CD4-positive, alpha-beta T cell (primary cell): ENCODE data around the gene NOTO. TPM values are rescaled to one million over a fixed set of nuclear protein-coding genes. Genes with fewer than 3 reads are reported as not detected.
A peak's percentile ranks its signal among the peaks of the same experiment; 100 is the strongest.

ENCODE experiments used
- ATAC-seq: fragments of 200-7000 bp; cut with Tn5 transposase; one replicate; pipeline ENCODE4 v1.10.0; 2022; ENCODE audit warnings: mild to moderate bottlenecking; ENCODE audit not compliant: poor library complexity
- CTCF ChIA-PET: fragments of 350-600 bp; sonication (Branson Sonifier 250); formaldehyde crosslinking; loops from one replicate; lab custom pipeline; 2021; ENCODE audit warnings: antibody characterized with exemption, inconsistent platforms; lab: Charles Lee
- POLR2A ChIA-PET: fragments of 350-600 bp; sonication (Branson Sonifier 250); formaldehyde crosslinking; loops from one replicate; lab custom pipeline; 2021; ENCODE audit warnings: antibody characterized with exemption, inconsistent platforms; lab: Charles Lee
- DNase-seq, 14 experiments: peaks; one replicate each; pipeline ENCODE4 v3.0.0-alpha.2; 2013 to 2020; ENCODE audit warnings: mixed read lengths in 2 of 14
- H3K27ac ChIP-seq, 2 donors: one replicate each; pipeline versions ENCODE4 v1.5.1 to v1.7.0; 2013; ENCODE audit warnings: low read length in 2 of 2, low read depth in 1 of 2, mild to moderate bottlenecking in 1 of 2
- H3K27me3 ChIP-seq, 2 experiments: 1 replicate in 1 of 2; 2 replicates in 1 of 2; pipeline versions ENCODE4 v1.6.1 to v1.7.0; 2013; ENCODE audit warnings: low read length in 2 of 2, control low read depth in 1 of 2, mild to moderate bottlenecking in 1 of 2, moderate library complexity in 1 of 2; ENCODE audit not compliant: insufficient read depth in 2 of 2, control insufficient read depth in 1 of 2
- H3K36me3 ChIP-seq: one replicate; pipeline ENCODE4 v1.6.1; 2013; ENCODE audit warnings: low read length, control low read depth; ENCODE audit not compliant: insufficient read depth
- H3K4me1 ChIP-seq: one replicate; pipeline ENCODE4 v1.6.1; 2013; ENCODE audit warnings: low read length, control low read depth; ENCODE audit not compliant: insufficient read depth
- H3K4me3 ChIP-seq: one replicate; pipeline ENCODE4 v1.5.1; 2013; ENCODE audit warnings: mild to moderate bottlenecking, low read length, moderate library complexity
- H3K9me3 ChIP-seq, 2 experiments: 1 replicate in 1 of 2; 2 replicates in 1 of 2; pipeline versions ENCODE4 v1.6.1 to v1.7.0; 2013; ENCODE audit warnings: low read length in 2 of 2, mild to moderate bottlenecking in 2 of 2, control low read depth in 1 of 2, moderate library complexity in 1 of 2; ENCODE audit not compliant: control insufficient read depth in 1 of 2, insufficient read depth in 1 of 2
- H3K27ac Mint-ChIP-seq: one replicate; pipeline ENCODE4 v1.8.0; 2020; ENCODE audit warnings: mixed read lengths
- H3K27me3 Mint-ChIP-seq: one replicate; pipeline ENCODE4 v1.8.0; 2021; ENCODE audit warnings: mixed read lengths
- H3K36me3 Mint-ChIP-seq: one replicate; pipeline ENCODE4 v1.8.0; 2021; ENCODE audit warnings: low read depth, mixed read lengths
- H3K4me1 Mint-ChIP-seq: one replicate; pipeline ENCODE4 v1.8.0; 2021; ENCODE audit warnings: low read depth, mixed read lengths
- H3K4me3 Mint-ChIP-seq: one replicate; pipeline ENCODE4 v1.8.0; 2020; ENCODE audit warnings: mild to moderate bottlenecking, mixed read lengths
- H3K9me3 Mint-ChIP-seq: one replicate; pipeline ENCODE4 v1.8.0; 2020; ENCODE audit warnings: mixed read lengths
- CTCF ChIP-seq: fragments of 200-600 bp; IDR thresholded peaks from one replicate; pipeline ENCODE4 v1.8.0; 2022; ENCODE audit warnings: antibody characterized with exemption, mild to moderate bottlenecking
- intact Hi-C, 2 experiments: fragments of 100-400 bp; cut with DNase I in 1 of 2; cut with micrococcal nuclease in 1 of 2; formaldehyde crosslinking; loops; one replicate each; pipeline versions ENCODE4 v1.15.1 to v1.9.0; 2023 to 2025; cut with DNase I, micrococcal nuclease
- total RNA-seq, 174 experiments: library from RNA in 2 of 174; stranded (reverse) in 2 of 174; gene quantifications; one replicate each; pipeline ENCODE4 v1.2.3 and lab custom pipeline; 2021 to 2026

Gene NOTO
- total RNA-seq, 2 experiments from 2014 or later: not detected

GRCh38 chr2:73250872-73251846 lies 48.8 kb downstream of the NOTO start:
- no peak for ATAC-seq
- ChIA-PET CTCF (interaction anchor here (1.4 kb wide), 2 partner anchors 39 to 74 kb away, joined by 3 to 4 read pairs; no protein-coding TSS in a partner anchor), POLR2A (interaction anchor here (1.6 kb wide), 1 partner anchor 18 kb away, joined by 6 read pairs; the partner anchor contains the start of genes CCT7 and PRADC1)
- DNase-seq: no peak
- H3K36me3 Mint-ChIP-seq: peaks cover 79% of the 10 kb centered on the region
- H3K4me3 Mint-ChIP-seq: no peak overlapping the region
- H3K27ac Mint-ChIP-seq: no peak overlapping the region
- Histone ChIP-seq H3K27me3 (no peaks in the 10 kb centered on the region), H3K9me3 (no peaks in the 10 kb centered on the region), H3K4me1 (no peaks in the 10 kb centered on the region), H3K36me3 (peaks cover 80% of the 10 kb centered on the region), H3K27ac (no peak overlapping the region), H3K4me3 (no peak overlapping the region)
- peaks cover 2% of the 10 kb centered on the region for H3K4me1 Mint-ChIP-seq
- H3K27me3 Mint-ChIP-seq: no peaks in the 10 kb centered on the region
- no peaks in the 10 kb centered on the region for H3K9me3 Mint-ChIP-seq
- TF ChIP-seq CTCF: no peak
- intact Hi-C loops: loop anchor here in 1 of 2 experiments (2.0 kb wide), 1 partner anchor 18 kb away; no protein-coding TSS in a partner anchor

GRCh38 chr2:73252238-73253027 lies 50.1 kb downstream of the NOTO start:
- no peak overlapping the region for H3K27ac ChIP-seq
- intact Hi-C loops: no loop called here
- ChIA-PET POLR2A (interaction anchor here (2.5 kb wide), 1 partner anchor 18 kb away, joined by 10 read pairs; the partner anchor contains the start of gene CCT7), CTCF (no interaction called here)
- DNase-seq (no peak), ATAC-seq (no peak)
- Mint-ChIP-seq H3K27ac (peak overlapping the region; percentile 24), H3K4me3 (no peak overlapping the region), H3K36me3 (peaks cover 67% of the 10 kb centered on the region), H3K9me3 (no peaks in the 10 kb centered on the region), H3K27me3 (no peaks in the 10 kb centered on the region), H3K4me1 (no peaks in the 10 kb centered on the region)
- H3K36me3 ChIP-seq: peaks cover 67% of the 10 kb centered on the region
- TF ChIP-seq CTCF: no peak
- H3K4me1 ChIP-seq: peaks cover under 1% of the 10 kb centered on the region
- no peaks in the 10 kb centered on the region for H3K9me3 ChIP-seq
- no peaks in the 10 kb centered on the region for H3K27me3 ChIP-seq
- H3K4me3 ChIP-seq: no peak overlapping the region

GRCh38 chr2:73253400-73253799 lies 51.0 kb downstream of the NOTO start:
- POLR2A ChIA-PET: interaction anchor here (2.5 kb wide), 1 partner anchor 19 kb away, joined by 10 read pairs; the partner anchor contains the start of gene CCT7
- peaks cover 57% of the 10 kb centered on the region for H3K36me3 Mint-ChIP-seq

More at GRCh38 chr2:73253400-73253799, 51.0 kb downstream of the NOTO start:
- DNase-seq (no peak), ATAC-seq (no peak)
- Histone ChIP-seq H3K27ac (no peak overlapping the region), H3K9me3 (no peaks in the 10 kb centered on the region), H3K4me3 (no peak overlapping the region), H3K36me3 (peaks cover 59% of the 10 kb centered on the region), H3K27me3 (no peaks in the 10 kb centered on the region), H3K4me1 (peaks cover 10% of the 10 kb centered on the region)
- CTCF ChIA-PET: no interaction called here
- Mint-ChIP-seq H3K27me3 (no peaks in the 10 kb centered on the region), H3K4me1 (no peaks in the 10 kb centered on the region), H3K4me3 (no peak overlapping the region), H3K27ac (peak overlapping the region; percentile 24), H3K9me3 (no peaks in the 10 kb centered on the region)
- TF ChIP-seq CTCF: no peak
- intact Hi-C loops: no loop called here
